Calu3 (cell line): ENCODE results near the gene GRIA4. TPM values are rescaled to one million over a fixed set of nuclear protein-coding genes. Genes with fewer than 3 reads are reported as not detected.

ENCODE experiments used
- BruUV-seq: library from RNA; stranded (reverse); fragments of 400-500 nt; replicated peaks from 2 replicates; lab custom pipeline; 2021; lab: Mats Ljungman, UMichigan
- CTCF ChIA-PET: fragments of 300-600 bp; sonication (Branson Sonifier 250); formaldehyde crosslinking; loops from one replicate; lab custom pipeline; 2022; ENCODE audit warnings: antibody characterized with exemption; lab: Charles Lee
- DNase-seq: peaks from one replicate; pipeline ENCODE4 v3.0.0; 2022
- H3K27ac Mint-ChIP-seq: one replicate; pipeline ENCODE4 v1.8.0; 2022; ENCODE audit warnings: mixed read lengths; ENCODE audit not compliant: unreplicated experiment
- H3K27me3 Mint-ChIP-seq: one replicate; pipeline ENCODE4 v1.8.0; 2022; ENCODE audit warnings: mixed read lengths; ENCODE audit not compliant: unreplicated experiment
- H3K36me3 Mint-ChIP-seq: one replicate; pipeline ENCODE4 v1.8.0; 2022; ENCODE audit warnings: mild to moderate bottlenecking, moderate library complexity, mixed read lengths; ENCODE audit not compliant: insufficient read depth, unreplicated experiment
- H3K4me1 Mint-ChIP-seq: one replicate; pipeline ENCODE4 v1.8.0; 2022; ENCODE audit warnings: mild to moderate bottlenecking, low read depth, mixed read lengths; ENCODE audit not compliant: unreplicated experiment
- H3K4me3 Mint-ChIP-seq: one replicate; pipeline ENCODE4 v1.8.0; 2022; ENCODE audit warnings: mild to moderate bottlenecking, low read depth, moderate library complexity, mixed read lengths; ENCODE audit not compliant: unreplicated experiment
- H3K9me3 Mint-ChIP-seq: one replicate; pipeline ENCODE4 v1.8.0; 2022; ENCODE audit warnings: low read depth, mixed read lengths; ENCODE audit not compliant: unreplicated experiment
- intact Hi-C: fragments of 100-400 bp; cut with micrococcal nuclease; formaldehyde crosslinking; loops from one replicate; pipeline ENCODE4 v1.10.0; 2022; ENCODE audit not compliant: unreplicated experiment
- total RNA-seq: library from RNA; stranded (reverse); gene quantifications from 2 replicates; pipeline ENCODE4 v1.2.3, GENCODE V29; 2022
- TF ChIP-seq, protein P1 (sequence below): fragments of 200-600 bp; IDR thresholded peaks from one replicate; pipeline ENCODE4 v1.8.0; 2022; ENCODE audit warnings: antibody characterized with exemption; ENCODE audit not compliant: unreplicated experiment

GRIA4 gene
- total RNA-seq, 1 experiment from 2014 or later: not detected

DNA sequence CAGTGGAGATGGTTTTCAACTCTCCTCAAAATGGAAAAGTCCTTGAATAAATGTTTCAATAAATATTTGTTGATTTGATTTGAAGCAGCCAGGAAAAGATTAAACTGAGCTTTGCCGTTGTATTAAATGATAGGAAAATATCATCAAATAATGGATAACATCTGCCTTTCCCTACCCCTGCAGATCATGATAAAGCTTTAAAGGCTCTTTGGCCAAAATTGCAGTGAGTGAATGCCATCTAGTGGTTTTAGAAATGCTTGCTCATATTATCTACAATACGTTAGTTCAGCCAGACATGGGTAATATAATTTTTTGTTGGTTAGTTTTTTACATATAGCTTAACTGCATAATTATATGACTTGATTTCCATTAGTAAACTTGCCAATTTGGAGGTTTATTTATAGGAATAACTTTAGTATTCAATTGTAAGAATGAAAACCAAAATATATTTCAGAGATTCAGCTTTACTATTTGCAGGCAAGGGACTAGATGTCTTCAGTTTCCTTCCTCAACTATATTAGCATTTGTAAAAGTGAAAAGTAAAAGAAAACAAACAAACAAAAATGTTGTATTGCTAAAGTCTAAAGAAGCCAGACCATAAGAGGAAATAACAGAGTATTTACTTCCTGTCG is 253.0 kb downstream of the GRIA4 start:
- Mint-ChIP-seq H3K36me3 (no peaks in the 10 kb centered on the region), H3K27me3 (no peaks in the 10 kb centered on the region)
- no TSS peak for BruUV-seq

GRCh38 chr11:105863523-105863922 is 253.7 kb downstream of the GRIA4 start:
- Mint-ChIP-seq H3K36me3 (no peaks in the 10 kb centered on the region), H3K27me3 (no peaks in the 10 kb centered on the region), H3K4me1 (no peaks in the 10 kb centered on the region), H3K4me3 (no peak overlapping the region), H3K9me3 (no peaks in the 10 kb centered on the region), H3K27ac (no peak overlapping the region)
- DNase-seq: no peak
- TF ChIP-seq, protein P1, sequence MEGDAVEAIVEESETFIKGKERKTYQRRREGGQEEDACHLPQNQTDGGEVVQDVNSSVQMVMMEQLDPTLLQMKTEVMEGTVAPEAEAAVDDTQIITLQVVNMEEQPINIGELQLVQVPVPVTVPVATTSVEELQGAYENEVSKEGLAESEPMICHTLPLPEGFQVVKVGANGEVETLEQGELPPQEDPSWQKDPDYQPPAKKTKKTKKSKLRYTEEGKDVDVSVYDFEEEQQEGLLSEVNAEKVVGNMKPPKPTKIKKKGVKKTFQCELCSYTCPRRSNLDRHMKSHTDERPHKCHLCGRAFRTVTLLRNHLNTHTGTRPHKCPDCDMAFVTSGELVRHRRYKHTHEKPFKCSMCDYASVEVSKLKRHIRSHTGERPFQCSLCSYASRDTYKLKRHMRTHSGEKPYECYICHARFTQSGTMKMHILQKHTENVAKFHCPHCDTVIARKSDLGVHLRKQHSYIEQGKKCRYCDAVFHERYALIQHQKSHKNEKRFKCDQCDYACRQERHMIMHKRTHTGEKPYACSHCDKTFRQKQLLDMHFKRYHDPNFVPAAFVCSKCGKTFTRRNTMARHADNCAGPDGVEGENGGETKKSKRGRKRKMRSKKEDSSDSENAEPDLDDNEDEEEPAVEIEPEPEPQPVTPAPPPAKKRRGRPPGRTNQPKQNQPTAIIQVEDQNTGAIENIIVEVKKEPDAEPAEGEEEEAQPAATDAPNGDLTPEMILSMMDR: no peak
- CTCF ChIA-PET: interaction anchor here (0.7 kb wide), 1 partner anchor 81 kb away, joined by 5 read pairs; no protein-coding TSS in a partner anchor
- intact Hi-C loops: loop anchor here (5.0 to 10.0 kb wide), 5 partner anchors 916 to 1939 kb away; partner anchors contain the start of gene PDGFD
- no TSS peak for BruUV-seq

More for the DNA sequence above, 253.0 kb downstream of the GRIA4 start:
- CTCF ChIA-PET: interaction anchor here (0.7 kb wide), 1 partner anchor 82 kb away, joined by 5 read pairs; no protein-coding TSS in a partner anchor
- H3K27ac Mint-ChIP-seq: no peak overlapping the region
- TF ChIP-seq, protein P1: no peak
- H3K4me3 Mint-ChIP-seq: no peak overlapping the region
- intact Hi-C loops: loop anchor here (5.0 to 10.0 kb wide), 5 partner anchors 916 to 1938 kb away; partner anchors contain the start of gene PDGFD
- H3K4me1 Mint-ChIP-seq: no peaks in the 10 kb centered on the region
- no peaks in the 10 kb centered on the region for H3K9me3 Mint-ChIP-seq
- DNase-seq: peak; percentile 3

- CTCF ChIA-PET: no interaction called here
- DNase-seq: no peak
- intact Hi-C loops: loop anchor here (10.0 kb wide), 2 partner anchors 1703 to 1943 kb away; partner anchors contain the start of gene PDGFD
- TF ChIP-seq, protein P1: no peak
- no TSS peak for BruUV-seq
- H3K4me3 Mint-ChIP-seq: no peak overlapping the region
- no peaks in the 10 kb centered on the region for H3K4me1 Mint-ChIP-seq
- H3K36me3 Mint-ChIP-seq: no peaks in the 10 kb centered on the region
- H3K9me3 Mint-ChIP-seq: no peaks in the 10 kb centered on the region
- no peak overlapping the region for H3K27ac Mint-ChIP-seq
- no peaks in the 10 kb centered on the region for H3K27me3 Mint-ChIP-seq
Measured at GRCh38 chr11:105867742-105868141, 257.9 kb downstream of the GRIA4 start.

DNA sequence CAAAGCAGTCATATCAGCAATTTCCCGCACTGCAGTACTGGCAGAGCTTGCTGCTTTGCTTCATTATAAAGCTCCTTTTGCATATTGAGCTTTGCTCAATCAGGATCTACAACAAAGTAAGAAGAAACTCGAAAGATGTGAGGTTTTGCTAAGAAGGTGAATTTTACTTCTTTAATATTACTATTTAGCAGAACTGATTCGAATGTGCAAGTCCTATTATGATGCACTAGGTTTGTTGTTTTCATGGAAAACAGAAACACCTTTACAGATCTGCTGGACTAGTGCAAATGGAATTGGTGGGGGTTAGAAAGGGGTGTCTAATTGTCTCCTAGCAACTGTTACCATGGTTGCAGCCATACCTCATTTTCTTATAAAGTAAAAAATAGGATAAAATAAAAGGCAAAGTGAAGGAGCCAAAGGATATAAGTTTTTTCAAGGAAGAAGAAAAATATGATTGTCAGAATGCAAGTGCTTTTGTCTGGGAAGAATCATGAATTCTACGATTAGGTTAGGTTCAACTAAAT is 259.0 kb downstream of the GRIA4 start:
- no peaks in the 10 kb centered on the region for H3K4me1 Mint-ChIP-seq
- H3K9me3 Mint-ChIP-seq: no peaks in the 10 kb centered on the region
- H3K36me3 Mint-ChIP-seq: no peaks in the 10 kb centered on the region
- no TSS peak for BruUV-seq
- H3K27ac Mint-ChIP-seq: no peak overlapping the region
- intact Hi-C loops: loop anchor here (10.0 kb wide), 2 partner anchors 1704 to 1944 kb away; partner anchors contain the start of gene PDGFD
- H3K4me3 Mint-ChIP-seq: no peak overlapping the region
- no peaks in the 10 kb centered on the region for H3K27me3 Mint-ChIP-seq
- DNase-seq: no peak
- CTCF ChIA-PET: no interaction called here
- TF ChIP-seq, protein P1: no peak
